Measurements from ENCODE around the gene NUDT16L1. TPM values are rescaled to one million over a fixed set of nuclear protein-coding genes. Genes with fewer than 3 reads are reported as not detected.
A peak's percentile ranks its signal among the peaks of the same experiment; 100 is the strongest.

Gene NUDT16L1
- polyA plus RNA-seq, 1 donor from 2014 or later = 125 TPM

DNA sequence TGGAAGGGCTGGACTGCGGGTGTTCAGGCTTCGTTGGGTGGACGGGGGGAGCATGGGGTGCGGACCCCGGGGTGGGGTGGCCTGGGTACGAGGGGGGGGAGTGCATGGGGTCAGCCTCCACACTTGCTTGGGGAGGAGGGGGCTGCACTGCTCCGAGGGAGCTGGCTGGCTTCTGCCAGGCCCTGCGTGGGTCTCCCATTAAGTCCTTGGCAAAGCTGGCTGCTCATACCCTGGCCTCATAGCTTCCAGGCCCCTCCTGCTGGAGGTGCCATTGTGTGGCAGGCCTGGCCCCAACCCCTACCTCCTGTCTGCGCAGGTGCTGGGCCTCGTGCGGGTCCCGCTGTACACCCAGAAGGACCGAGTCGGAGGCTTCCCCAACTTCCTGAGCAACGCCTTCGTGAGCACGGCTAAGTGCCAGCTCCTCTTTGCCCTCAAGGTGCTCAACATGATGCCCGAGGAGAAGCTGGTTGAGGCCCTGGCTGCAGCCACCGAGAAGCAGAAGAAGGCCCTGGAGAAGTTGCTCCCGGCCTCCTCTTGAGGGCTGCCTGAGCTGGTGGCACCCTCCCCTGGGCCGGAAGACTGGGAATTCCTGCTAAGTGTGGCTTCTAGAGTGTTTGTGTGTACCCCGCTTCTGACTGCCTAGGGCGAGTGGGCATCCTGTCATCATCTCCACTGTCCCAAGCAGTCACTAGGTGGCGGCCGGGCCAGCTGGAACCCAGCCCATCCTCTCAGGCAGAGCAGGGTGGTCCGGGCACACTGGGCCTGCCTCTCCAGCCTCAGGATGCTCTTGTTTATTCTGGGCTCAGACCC is 1.5 kb downstream of the NUDT16L1 start:
- Histone ChIP-seq H3K9me3 (ENCODE audit: low read length) (no peaks in the 10 kb centered on the region), H3F3A (ENCODE audit: insufficient read depth, low read length, poor library complexity, severe bottlenecking) (no peaks in the 10 kb centered on the region), H3K4me2 (ENCODE audit: low read length) (no peak overlapping the region), H2AFZ (ENCODE audit: low read depth, low read length) (no peak overlapping the region), H3K27ac (ENCODE audit: low read length) (no peak overlapping the region), H3K9ac (ENCODE audit: low read length) (peak overlapping the region; percentile 83), H3K36me3 (ENCODE audit: insufficient read depth, low read length) (no peaks in the 10 kb centered on the region), H3K4me3 (ENCODE audit: low read length) (peak overlapping the region; percentile 91), H3K9me2 (ENCODE audit: insufficient read depth, low read length) (no peaks in the 10 kb centered on the region), H3K27me3 (ENCODE audit: insufficient read depth, low read depth, low read length) (no peaks in the 10 kb centered on the region), H4K20me1 (ENCODE audit: insufficient read depth) (no peaks in the 10 kb centered on the region), H3K79me2 (replicated peaks; ENCODE audit: insufficient read depth, low read length) (no peaks in the 10 kb centered on the region)
- no peak for TF ChIP-seq RAD21 (conservative IDR thresholded peaks at IDR 0.05)
- TF ChIP-seq, protein P1, sequence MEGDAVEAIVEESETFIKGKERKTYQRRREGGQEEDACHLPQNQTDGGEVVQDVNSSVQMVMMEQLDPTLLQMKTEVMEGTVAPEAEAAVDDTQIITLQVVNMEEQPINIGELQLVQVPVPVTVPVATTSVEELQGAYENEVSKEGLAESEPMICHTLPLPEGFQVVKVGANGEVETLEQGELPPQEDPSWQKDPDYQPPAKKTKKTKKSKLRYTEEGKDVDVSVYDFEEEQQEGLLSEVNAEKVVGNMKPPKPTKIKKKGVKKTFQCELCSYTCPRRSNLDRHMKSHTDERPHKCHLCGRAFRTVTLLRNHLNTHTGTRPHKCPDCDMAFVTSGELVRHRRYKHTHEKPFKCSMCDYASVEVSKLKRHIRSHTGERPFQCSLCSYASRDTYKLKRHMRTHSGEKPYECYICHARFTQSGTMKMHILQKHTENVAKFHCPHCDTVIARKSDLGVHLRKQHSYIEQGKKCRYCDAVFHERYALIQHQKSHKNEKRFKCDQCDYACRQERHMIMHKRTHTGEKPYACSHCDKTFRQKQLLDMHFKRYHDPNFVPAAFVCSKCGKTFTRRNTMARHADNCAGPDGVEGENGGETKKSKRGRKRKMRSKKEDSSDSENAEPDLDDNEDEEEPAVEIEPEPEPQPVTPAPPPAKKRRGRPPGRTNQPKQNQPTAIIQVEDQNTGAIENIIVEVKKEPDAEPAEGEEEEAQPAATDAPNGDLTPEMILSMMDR (IDR thresholded peaks at IDR 0.05; ENCODE audit: poor library complexity, severe bottlenecking) = no peak

DNA sequence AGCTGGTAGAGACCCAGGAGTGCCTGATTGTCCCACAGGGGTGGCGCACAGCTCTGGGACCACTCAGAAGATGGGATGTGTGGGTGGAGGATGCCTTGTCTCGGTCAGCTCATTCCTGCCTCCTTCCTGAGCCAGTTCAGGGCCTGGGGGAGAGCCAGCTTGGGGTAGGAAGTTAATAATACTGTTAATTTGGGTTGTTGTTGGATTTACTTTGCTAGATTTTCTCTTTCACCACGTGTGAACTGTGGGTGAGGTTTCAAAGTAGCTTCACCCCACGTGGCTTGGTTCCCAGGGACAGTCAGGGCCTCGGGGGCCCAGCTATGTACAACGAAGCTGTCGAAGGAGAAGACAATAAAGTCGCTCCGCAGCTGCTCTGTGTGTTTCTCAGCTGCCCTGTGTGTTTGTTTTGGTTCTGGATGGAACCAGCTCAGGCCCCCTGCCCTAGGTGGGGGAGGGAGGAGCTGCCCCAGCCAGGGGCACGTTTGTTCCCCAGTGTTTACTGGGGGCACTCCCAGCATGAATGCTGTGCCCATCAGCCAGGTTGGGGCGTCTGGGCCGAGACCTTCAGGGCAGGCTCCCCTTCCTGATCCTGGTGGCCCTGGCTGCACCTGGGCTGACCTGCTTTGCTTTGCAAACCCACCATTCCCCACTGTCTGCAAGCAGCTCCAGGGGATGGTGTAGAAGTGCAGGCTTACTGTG is 2.3 kb downstream of the NUDT16L1 start:
- Histone ChIP-seq H3K9me3 (ENCODE audit: low read length) (no peaks in the 10 kb centered on the region), H3K79me2 (replicated peaks; ENCODE audit: insufficient read depth, low read length) (no peaks in the 10 kb centered on the region), H3K4me2 (ENCODE audit: low read length) (no peak overlapping the region), H3F3A (ENCODE audit: insufficient read depth, low read length, poor library complexity, severe bottlenecking) (no peaks in the 10 kb centered on the region), H3K36me3 (ENCODE audit: insufficient read depth, low read length) (no peaks in the 10 kb centered on the region), H3K9me2 (ENCODE audit: insufficient read depth, low read length) (no peaks in the 10 kb centered on the region), H2AFZ (ENCODE audit: low read depth, low read length) (no peak overlapping the region), H3K9ac (ENCODE audit: low read length) (no peak overlapping the region), H3K4me3 (ENCODE audit: low read length) (no peak overlapping the region), H3K27me3 (ENCODE audit: insufficient read depth, low read depth, low read length) (no peaks in the 10 kb centered on the region), H4K20me1 (ENCODE audit: insufficient read depth) (no peaks in the 10 kb centered on the region), H3K27ac (ENCODE audit: low read length) (no peak overlapping the region)
- TF ChIP-seq EZH2 (IDR thresholded peaks at IDR 0.05; ENCODE audit: borderline replicate concordance, insufficient read depth, low read length, poor library complexity, severe bottlenecking) = no peak
- no peak for TF ChIP-seq RAD21 (conservative IDR thresholded peaks at IDR 0.05)
- no peak for TF ChIP-seq POLR2AphosphoS5 (IDR thresholded peaks at IDR 0.05)
- TF ChIP-seq MXI1 (conservative IDR thresholded peaks at IDR 0.05; ENCODE audit: poor library complexity, severe bottlenecking) = no peak
- TF ChIP-seq SMC3 (conservative IDR thresholded peaks at IDR 0.05; ENCODE audit: poor library complexity) = no peak
- no peak for TF ChIP-seq EP300 (conservative IDR thresholded peaks at IDR 0.05; ENCODE audit: poor library complexity, severe bottlenecking)
- TF ChIP-seq TAF1 (IDR thresholded peaks at IDR 0.05; ENCODE audit: low read depth) = no peak
- TF ChIP-seq, protein P2, sequence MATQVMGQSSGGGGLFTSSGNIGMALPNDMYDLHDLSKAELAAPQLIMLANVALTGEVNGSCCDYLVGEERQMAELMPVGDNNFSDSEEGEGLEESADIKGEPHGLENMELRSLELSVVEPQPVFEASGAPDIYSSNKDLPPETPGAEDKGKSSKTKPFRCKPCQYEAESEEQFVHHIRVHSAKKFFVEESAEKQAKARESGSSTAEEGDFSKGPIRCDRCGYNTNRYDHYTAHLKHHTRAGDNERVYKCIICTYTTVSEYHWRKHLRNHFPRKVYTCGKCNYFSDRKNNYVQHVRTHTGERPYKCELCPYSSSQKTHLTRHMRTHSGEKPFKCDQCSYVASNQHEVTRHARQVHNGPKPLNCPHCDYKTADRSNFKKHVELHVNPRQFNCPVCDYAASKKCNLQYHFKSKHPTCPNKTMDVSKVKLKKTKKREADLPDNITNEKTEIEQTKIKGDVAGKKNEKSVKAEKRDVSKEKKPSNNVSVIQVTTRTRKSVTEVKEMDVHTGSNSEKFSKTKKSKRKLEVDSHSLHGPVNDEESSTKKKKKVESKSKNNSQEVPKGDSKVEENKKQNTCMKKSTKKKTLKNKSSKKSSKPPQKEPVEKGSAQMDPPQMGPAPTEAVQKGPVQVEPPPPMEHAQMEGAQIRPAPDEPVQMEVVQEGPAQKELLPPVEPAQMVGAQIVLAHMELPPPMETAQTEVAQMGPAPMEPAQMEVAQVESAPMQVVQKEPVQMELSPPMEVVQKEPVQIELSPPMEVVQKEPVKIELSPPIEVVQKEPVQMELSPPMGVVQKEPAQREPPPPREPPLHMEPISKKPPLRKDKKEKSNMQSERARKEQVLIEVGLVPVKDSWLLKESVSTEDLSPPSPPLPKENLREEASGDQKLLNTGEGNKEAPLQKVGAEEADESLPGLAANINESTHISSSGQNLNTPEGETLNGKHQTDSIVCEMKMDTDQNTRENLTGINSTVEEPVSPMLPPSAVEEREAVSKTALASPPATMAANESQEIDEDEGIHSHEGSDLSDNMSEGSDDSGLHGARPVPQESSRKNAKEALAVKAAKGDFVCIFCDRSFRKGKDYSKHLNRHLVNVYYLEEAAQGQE (IDR thresholded peaks at IDR 0.05; ENCODE audit: borderline replicate concordance) = no peak
- TF ChIP-seq, protein P1 (IDR thresholded peaks at IDR 0.05; ENCODE audit: poor library complexity, severe bottlenecking) = no peak
